GM19099 (cell line): ENCODE data around the gene PALLD.

ENCODE experiments used
- POLR2A ChIP-seq: IDR thresholded peaks from 3 replicates; pipeline ENCODE4 v1.6.1; 2011; ENCODE audit warnings: low read depth; ENCODE audit not compliant: insufficient read length; ENCODE audit errors: extremely low read depth

PALLD gene

DNA sequence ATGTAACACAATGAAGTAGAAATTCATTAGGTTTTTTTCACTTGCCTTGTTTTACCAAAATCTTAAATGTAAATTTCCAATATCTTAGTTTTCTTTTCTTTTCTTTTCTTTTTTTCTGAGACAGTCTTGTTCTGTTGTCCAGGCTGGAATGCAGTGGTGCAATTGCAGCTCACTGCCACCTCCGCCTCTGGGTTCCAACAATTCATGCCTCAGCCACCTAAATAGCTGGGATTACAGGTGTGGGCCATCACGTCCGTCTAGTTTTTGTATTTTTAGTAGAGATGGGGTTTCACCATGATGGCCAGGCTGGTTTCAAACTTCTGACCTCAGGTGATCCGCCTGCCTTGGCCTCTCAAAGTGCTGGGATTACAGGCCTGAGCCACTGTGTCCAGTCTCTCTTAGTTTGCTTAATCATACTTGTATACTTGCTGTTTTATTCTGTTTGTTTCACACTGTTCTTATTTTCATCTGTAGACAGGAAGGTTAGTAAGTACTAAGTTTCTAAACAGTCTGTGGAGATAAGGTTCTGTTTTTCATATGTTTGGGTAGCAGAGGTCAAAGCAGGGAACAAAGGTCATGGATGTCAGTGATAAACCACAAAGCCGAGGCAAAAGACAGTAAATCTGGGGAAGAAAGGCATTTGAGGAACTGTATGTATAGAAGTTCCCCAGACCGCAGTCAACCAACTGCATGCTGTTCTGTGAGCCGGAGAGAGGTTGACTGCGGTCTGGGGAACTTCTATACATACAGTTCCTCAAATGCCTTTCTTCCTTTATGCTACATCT lies 384.2 kb downstream of the PALLD start:
- TF ChIP-seq POLR2A: no peak

DNA sequence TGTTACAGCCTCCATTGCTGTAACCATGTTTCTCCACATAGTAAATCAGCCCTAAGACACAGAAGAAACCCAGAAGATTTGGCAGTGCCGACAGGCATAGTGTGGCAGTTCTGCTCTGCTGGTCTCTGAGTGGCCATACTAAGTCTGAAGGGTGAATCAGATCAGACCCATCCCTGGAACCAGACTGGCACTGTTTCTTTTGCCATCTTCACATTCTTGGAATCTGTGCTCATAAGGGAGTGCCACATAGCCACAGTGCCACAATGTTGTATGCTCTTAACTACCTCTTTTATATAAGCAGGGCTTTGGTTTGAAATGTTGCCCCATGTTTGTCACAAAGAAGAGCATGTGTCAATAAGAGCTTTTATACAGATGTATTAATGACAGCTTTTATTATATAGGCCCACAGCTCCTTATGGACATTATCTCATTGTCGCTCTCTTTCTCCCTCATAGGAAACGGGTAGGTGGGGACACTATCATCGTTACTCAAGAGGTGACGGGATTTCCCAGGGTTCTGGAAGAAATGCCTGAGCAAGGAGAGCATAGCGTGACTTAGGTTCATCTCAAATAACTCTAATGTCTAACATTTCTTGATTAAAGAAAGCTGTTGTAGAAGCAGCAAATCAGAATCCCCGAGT lies 385.0 kb downstream of the PALLD start:
- TF ChIP-seq POLR2A: no peak

DNA sequence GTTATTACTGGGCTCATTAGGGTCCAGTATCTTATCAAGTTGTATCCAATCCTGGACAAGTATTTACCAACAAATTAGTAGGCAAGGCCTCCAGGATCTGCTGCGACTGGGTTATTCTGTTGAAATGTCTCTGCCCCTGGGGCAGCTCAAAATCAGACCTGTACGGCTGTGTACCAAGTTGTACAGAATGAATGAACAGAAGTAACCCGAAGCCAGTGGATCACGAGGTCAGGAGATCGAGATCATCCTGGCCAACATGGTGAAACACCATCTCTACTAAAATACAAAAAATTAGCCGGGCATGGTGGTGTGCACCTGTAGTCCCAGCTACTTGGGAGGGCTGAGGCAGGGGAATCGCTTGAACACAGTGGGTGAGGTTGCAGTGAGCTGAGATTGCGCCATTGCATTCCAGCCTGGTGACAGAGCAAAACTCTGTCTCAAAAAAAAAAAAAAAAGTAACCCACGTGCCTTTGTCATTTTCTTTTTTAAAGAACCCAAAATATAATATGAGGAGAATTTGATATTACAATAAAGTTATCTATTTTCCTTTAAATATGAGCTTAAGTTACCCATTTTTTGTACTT lies 385.9 kb downstream of the PALLD start:
- no peak for TF ChIP-seq POLR2A

DNA sequence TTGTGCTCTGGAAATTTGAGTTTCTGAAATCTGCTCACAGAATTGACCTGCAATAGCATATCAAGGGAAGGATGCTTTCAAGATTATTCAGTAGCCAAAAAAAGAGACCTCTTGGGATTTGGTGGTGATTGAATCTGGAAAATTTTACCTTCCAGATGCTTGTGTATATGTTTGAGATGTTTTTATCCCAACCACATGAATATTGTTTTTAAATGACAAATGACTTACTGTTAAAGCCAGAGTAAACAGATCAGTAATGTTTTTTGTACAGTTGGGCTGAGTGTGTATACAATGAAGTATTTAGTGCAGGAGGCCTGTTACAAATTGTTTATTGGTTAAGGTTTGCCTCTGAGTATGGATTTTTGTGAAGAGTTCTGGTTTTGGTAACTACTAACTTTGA lies 386.7 kb downstream of the PALLD start:
- TF ChIP-seq POLR2A: no peak

DNA sequence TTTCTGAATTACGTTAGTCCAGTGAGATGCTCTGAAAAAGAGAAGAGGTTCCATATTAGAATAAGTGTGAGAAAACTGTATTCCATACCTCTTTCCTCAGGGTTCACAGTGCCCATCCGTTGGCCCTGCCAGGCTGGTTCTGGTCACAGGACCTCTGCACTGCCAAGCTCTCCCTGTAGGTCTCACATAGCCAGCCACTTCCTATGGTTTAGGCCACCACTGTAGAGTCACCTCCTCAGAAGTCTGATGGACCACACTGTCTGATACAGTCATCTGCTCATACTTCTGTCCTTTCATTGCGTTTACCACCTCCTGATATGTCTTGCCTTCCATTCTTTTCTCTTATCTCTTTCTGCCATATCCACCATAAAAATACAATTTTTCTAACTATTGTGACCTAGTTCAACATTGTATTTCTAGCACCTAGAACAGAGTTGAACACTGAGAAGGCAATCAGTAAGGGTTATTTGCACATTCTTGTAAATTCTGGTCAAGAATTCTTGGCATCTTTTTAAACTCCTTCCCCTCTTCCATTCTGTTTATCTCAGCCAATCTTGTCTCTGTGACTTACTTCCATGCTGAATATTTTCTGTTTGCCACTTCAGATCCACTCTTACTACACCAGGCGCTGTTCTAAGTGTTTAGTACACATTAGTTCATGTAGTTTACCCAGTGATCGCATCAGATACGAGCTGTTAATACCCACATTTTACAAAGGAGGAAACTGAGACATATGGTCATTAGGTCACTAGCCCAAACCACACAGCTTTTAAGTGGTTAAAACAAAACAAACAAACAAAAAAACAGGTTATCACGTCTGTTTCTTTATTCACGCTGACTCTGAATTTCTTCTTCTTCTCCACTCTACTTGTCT lies 387.6 kb downstream of the PALLD start:
- TF ChIP-seq POLR2A: no peak

DNA sequence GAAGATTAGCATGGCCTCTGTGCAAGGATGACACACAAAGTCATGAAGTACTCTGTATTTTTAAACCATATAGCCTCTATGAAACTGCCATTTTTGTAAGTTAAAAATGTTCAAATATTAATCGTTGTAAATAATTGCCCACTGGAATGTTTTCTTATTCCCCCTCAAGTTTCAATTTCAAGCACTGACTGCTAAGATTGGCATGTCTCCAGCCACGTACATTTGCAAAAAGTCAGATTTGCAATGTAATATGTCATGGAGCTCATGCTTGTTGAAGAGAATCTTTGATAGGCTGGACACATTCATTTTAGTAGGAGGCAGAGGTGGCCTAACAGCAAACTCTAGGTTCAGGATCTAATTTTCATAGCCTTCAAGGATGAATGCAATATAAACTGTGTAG lies 388.5 kb downstream of the PALLD start:
- no peak for TF ChIP-seq POLR2A

DNA sequence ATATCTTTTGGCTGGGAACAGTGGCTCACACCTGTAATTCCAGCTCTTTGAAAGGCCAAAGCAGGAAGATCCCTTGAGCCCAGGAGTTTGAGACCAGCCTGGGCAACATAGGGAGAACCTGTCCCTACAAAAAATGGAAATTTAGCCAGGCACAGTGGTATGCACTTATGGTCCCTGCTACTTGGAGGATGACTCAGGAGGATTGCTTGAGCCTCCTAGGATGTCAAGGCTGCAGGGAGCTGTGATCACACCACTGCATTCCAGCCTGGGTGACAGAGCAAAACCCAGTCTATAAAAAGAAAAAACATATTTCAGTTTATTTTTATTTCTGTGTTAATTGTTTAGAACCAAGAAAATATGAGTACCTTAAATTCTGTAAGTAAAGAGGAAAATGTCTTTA lies 389.5 kb downstream of the PALLD start:
- TF ChIP-seq POLR2A: no peak

DNA sequence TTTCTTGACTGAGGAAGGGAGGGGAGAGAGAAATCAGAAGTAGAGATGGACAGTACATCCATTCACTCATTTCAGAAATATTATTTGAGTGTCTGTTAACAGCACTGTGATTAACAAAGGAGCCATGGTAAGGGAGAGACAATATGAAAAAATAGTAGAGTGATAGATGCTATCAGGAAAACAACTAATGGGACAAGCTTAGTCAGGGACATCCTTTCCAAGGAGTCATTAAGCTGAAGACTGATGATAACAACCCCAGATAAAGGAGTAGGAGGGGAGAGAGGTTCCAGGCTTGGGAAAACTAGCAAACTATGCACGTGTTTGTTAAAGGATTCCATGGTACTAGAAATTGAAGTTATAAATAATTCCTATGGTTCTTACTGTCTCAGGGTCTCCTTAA lies 391.0 kb downstream of the PALLD start:
- no peak for TF ChIP-seq POLR2A

DNA sequence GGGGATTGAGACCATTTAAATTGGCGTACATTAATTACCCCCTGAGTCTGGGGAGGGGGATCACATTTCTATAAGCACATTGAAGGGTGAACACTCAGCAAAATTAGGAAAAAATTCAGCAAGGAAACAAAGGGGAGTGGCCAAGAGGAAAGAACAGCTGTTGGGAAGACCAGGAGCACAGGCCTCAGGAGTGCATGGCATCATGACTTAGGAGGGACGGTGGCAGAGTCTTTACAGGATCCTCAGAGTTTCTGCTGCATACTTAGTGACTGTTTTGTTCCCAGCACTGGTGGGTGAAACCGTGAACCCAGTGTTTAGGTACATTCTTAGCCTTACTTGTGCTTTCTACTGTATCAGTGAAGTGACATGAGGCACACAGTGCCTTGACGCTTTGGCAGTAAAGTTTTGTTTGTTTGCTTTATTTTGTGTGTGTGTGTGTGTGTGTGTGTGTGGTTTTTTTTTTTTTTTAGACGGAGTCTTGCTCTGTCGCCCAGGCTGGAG lies 391.9 kb downstream of the PALLD start:
- TF ChIP-seq POLR2A: no peak

DNA sequence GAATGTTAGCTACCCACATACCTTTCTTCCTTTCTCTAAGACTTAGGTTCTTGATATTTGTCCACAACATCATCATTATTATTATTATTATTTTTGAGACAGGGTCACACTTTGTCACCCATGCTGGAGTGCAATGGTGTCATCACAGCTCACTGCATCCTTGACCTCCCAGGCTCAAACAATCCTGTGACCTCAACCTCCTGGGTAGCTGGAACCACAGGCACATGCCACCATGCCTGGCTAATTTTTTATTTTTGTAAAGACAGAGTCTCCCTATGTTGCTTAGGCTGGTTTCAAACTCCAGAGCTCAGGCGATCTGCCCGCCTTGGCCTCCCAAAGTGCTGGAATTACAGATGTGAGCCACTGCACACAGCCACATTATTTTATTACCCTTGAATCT lies 394.2 kb downstream of the PALLD start:
- no peak for TF ChIP-seq POLR2A

DNA sequence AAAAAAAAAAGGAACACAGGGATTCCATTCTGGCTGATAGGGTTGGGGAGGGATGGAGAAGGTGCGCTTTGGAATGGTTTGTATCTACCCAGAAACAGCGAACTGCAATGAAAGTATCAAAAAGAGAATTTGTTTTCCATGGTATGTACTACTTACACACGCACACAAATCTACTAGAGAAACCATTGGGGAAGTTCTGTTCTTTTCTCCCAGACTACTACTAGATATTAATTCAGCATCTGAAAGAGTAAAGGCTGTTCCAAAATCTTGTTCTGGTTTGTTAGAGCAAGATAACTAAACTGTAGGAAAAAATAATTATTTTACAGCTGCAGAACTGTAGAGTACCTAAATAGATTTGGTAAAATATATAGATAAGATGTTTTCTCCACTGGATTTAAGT lies 394.8 kb downstream of the PALLD start:
- TF ChIP-seq POLR2A: no peak

DNA sequence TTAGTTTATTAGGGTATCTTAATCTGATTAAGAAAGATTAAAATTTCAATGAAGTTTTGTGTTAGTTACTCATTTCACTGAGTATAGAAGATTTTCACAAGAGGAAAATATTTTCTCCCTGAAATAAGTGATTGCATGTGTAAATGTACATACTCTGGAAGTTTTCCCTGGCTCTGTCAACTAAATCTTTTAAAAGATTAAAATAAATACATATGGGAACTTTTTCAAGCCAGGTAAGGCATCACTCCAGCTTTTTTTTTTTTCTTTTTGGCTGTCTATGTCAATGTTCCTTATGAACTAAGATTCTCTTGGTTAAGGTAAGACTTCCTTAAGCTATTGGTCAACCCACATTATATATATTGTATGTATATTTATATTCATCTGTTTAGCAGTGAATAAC lies 395.6 kb downstream of the PALLD start:
- no peak for TF ChIP-seq POLR2A

DNA sequence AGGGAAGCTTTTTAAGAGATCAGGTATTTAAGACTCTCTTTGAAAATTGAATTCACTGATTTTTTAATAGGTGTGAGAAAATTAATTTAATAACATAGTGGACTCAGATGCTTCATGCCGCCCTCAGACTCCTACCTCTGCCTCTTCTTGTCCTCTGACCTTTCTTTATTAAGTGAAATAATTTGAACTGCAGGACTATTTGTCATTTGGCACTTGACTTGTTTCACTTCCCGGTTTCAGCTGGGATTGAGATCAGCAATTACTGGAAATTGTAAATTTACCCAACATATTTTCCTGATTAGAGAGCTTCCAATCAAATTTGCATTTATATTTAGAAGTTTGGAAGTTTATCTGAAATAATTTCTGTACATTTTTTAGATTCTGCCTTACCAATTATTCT lies 396.4 kb downstream of the PALLD start:
- no peak for TF ChIP-seq POLR2A

DNA sequence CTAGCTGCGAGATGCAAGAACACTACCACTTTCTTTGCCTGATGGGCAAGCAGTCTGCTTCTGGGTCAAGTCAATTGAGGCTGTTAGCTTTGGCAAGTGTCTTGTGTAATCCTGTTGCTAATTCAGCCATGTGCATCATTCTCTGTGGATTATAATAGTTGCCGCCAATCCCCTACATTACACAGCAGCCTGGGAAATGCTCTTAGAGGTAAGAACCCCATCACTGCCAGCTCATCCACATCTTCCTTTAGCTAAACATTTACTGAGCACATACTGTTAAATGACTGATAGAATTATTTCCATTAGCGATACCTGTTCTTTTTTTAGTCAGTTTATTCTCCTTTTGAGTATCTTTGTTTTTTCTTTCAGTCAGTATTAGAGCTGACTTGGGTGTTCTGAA lies 397.0 kb downstream of the PALLD start:
- TF ChIP-seq POLR2A: no peak

DNA sequence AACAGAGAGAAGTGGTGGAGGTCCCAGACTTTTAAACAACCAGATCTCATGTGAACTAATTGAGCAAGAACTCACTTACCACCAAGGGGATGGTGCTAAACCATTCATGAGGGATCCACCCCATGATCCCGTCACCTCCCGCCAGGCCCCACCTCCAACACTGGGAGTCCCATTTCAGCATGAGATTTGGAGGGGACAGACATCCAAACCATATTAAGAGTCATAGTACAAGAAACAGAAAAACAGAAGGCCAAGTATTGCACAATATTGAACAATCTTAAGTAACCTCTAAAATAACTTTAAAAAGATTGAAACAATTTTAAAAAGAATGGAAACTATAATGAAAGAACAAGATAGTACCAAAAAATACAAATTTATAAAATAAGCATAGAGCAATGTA lies 403.2 kb downstream of the PALLD start:
- no peak for TF ChIP-seq POLR2A
